Renal cortex interstitium (tissue), 11 donors: ENCODE data around the gene SEZ6L2. TPM values are rescaled to one million over a fixed set of nuclear protein-coding genes. Genes with fewer than 3 reads are reported as not detected.
"Not testable (repeated sequence)": the region's sequence is repeated elsewhere in the genome, so short reads cannot be mapped to it uniquely, and the experiment has no call there.

ENCODE experiments used
- DNase-seq, 11 donors: peaks; one replicate each; pipeline ENCODE4 v3.0.0-alpha.2; 2013; ENCODE audit warnings: low read depth in 9 of 11, low spot score in 4 of 11; ENCODE audit errors: extremely low read depth in 1 of 11
- polyA plus RNA-seq, 3 donors: library from polyadenylated mRNA; unstranded; fragments of 120-200 nt; gene quantifications; one replicate each; pipeline ENCODE4 v1.2.1, GENCODE V29; 2013; ENCODE audit not compliant: insufficient read length in 3 of 3

Gene SEZ6L2
- polyA plus RNA-seq, 3 donors = 8.2 to 12.5 (median 12.4) TPM

- DNase-seq = no peak
Measured at GRCh38 chr16:29839822-29840221, 59.5 kb downstream of the SEZ6L2 start.

GRCh38 chr16:29837841-29838240, 61.5 kb downstream of the SEZ6L2 start:
- DNase-seq = no peak

GRCh38 chr16:29836623-29837022, 62.7 kb downstream of the SEZ6L2 start:
- no peak for DNase-seq

- DNase-seq = no peak
Measured at GRCh38 chr16:29835926-29836325, 63.4 kb downstream of the SEZ6L2 start.

GRCh38 chr16:29834079-29834478, 65.3 kb downstream of the SEZ6L2 start:
- no peak for DNase-seq

- not testable (repeated sequence) for DNase-seq
Measured at GRCh38 chr16:29833219-29833618, 66.1 kb downstream of the SEZ6L2 start.

- DNase-seq = no peak
Measured at GRCh38 chr16:29831490-29831889, 67.9 kb downstream of the SEZ6L2 start.

- no peak for DNase-seq
Measured at GRCh38 chr16:29830774-29831173, 68.6 kb downstream of the SEZ6L2 start.

- DNase-seq = no peak
Measured at GRCh38 chr16:29826342-29826695, 73.0 kb downstream of the SEZ6L2 start.

- no peak for DNase-seq
Measured at GRCh38 chr16:29825145-29826044, 74.0 kb downstream of the SEZ6L2 start.

- no peak for DNase-seq
Measured at GRCh38 chr16:29824589-29825144, 74.7 kb downstream of the SEZ6L2 start.

- no peak for DNase-seq
Measured at GRCh38 chr16:29821643-29822115, 77.7 kb downstream of the SEZ6L2 start.

Other genes starting within 250 kb of the SEZ6L2 start
- gene SPN, start 236.3 kb downstream of the SEZ6L2 start, polyA plus RNA-seq = 1 to 10 TPM; 1.9 to 2.8 (median 2.5) TPM
- 100 to 1,000 TPM; 134 to 182 (median 169) TPM for gene QPRT, start 220.4 kb downstream of the SEZ6L2 start, polyA plus RNA-seq
- gene C16orf54, start 153.6 kb downstream of the SEZ6L2 start, polyA plus RNA-seq = under 1 TPM; 0.14 to 0.29 (median 0.26) TPM
- gene ZG16, start 121.3 kb downstream of the SEZ6L2 start, polyA plus RNA-seq = under 1 TPM in 1 of 3 donors, not detected in 2; 0.09 TPM
- gene KIF22, start 108.8 kb downstream of the SEZ6L2 start, polyA plus RNA-seq = 10 to 100 TPM; 63.8 to 78.5 (median 71.9) TPM
- gene MAZ, start 93.0 kb downstream of the SEZ6L2 start, polyA plus RNA-seq = 100 to 1,000 TPM; 299 to 379 (median 301) TPM
- 10 to 100 TPM; 13.3 to 27.2 (median 18.1) TPM for gene PRRT2, start 87.4 kb downstream of the SEZ6L2 start, polyA plus RNA-seq
- gene PAGR1, start 83.4 kb downstream of the SEZ6L2 start, polyA plus RNA-seq = 10 to 100 TPM; 30.9 to 48.0 (median 42.0) TPM
- gene MVP, start 79.1 kb downstream of the SEZ6L2 start, polyA plus RNA-seq = 10 to 100 TPM; 13.6 to 29.9 (median 14.0) TPM
- gene CDIPT, start 36.3 kb downstream of the SEZ6L2 start, polyA plus RNA-seq = 100 to 1,000 TPM in 2 of 3 donors, 10 to 100 TPM in 1; 83.8 to 110 (median 108) TPM
- 1 to 10 TPM in 1 of 3 donors, under 1 TPM in 2; 0.47 to 1.3 (median 0.80) TPM for gene ASPHD1, start 938 bp upstream of the SEZ6L2 start, polyA plus RNA-seq
- gene KCTD13, start 26.7 kb upstream of the SEZ6L2 start, polyA plus RNA-seq = 10 to 100 TPM; 15.2 to 31.7 (median 16.6) TPM
- 100 to 1,000 TPM in 2 of 3 donors, 10 to 100 TPM in 1; 98.3 to 120 (median 107) TPM for gene TMEM219, start 62.5 kb upstream of the SEZ6L2 start, polyA plus RNA-seq
- gene TAOK2, start 74.3 kb upstream of the SEZ6L2 start, polyA plus RNA-seq = 10 to 100 TPM; 38.0 to 54.0 (median 52.6) TPM
- 10 to 100 TPM; 16.4 to 22.1 (median 19.3) TPM for gene HIRIP3, start 96.1 kb upstream of the SEZ6L2 start, polyA plus RNA-seq
- gene INO80E, start 96.7 kb upstream of the SEZ6L2 start, polyA plus RNA-seq = 10 to 100 TPM; 42.4 to 64.5 (median 53.7) TPM
- gene DOC2A, start 111.5 kb upstream of the SEZ6L2 start, polyA plus RNA-seq = 1 to 10 TPM; 2.2 to 5.2 (median 2.5) TPM
- gene C16orf92, start 123.6 kb upstream of the SEZ6L2 start, polyA plus RNA-seq = not detected
- gene TLCD3B, start 131.7 kb upstream of the SEZ6L2 start, polyA plus RNA-seq = 1 to 10 TPM in 2 of 3 donors, under 1 TPM in 1; 0.65 to 1.8 (median 1.3) TPM
- 100 to 1,000 TPM; 472 to 699 (median 578) TPM for gene ALDOA, start 166.2 kb upstream of the SEZ6L2 start, polyA plus RNA-seq
- gene PPP4C, start 176.4 kb upstream of the SEZ6L2 start, polyA plus RNA-seq = 100 to 1,000 TPM in 1 of 3 donors, 10 to 100 TPM in 2; 82.7 to 112 (median 88.1) TPM
- gene TBX6, start 192.4 kb upstream of the SEZ6L2 start, polyA plus RNA-seq = 1 to 10 TPM; 1.1 to 1.7 (median 1.5) TPM
- 10 to 100 TPM; 43.9 to 79.8 (median 55.5) TPM for gene YPEL3, start 196.7 kb upstream of the SEZ6L2 start, polyA plus RNA-seq
- 10 to 100 TPM; 11.3 to 14.0 (median 12.6) TPM for gene GDPD3, start 214.0 kb upstream of the SEZ6L2 start, polyA plus RNA-seq
- gene MAPK3, start 223.7 kb upstream of the SEZ6L2 start, polyA plus RNA-seq = 10 to 100 TPM; 79.3 to 90.0 (median 82.7) TPM